ENCODE measurements around the gene SMARCD3. TPM values are rescaled to one million over a fixed set of nuclear protein-coding genes. Genes with fewer than 3 reads are reported as not detected.

The SMARCD3 gene
- total RNA-seq, 1 experiment from 2014 or later = 4.6 TPM

GRCh38 chr7:151201344-151201743 lies 47.1 kb downstream of the SMARCD3 start:
- ChIA-PET POLR2A (ENCODE audit: unreplicated experiment) (no interaction called here), CTCF (no interaction called here)
- H4K20me1 ChIP-seq (ENCODE audit: insufficient read depth) = no peaks in the 10 kb centered on the region
- H3K9me2 ChIP-seq (ENCODE audit: insufficient read depth) = no peaks in the 10 kb centered on the region
- H3K36me3 ChIP-seq (ENCODE audit: low read depth) = no peaks in the 10 kb centered on the region
- no peaks in the 10 kb centered on the region for H3K9me3 ChIP-seq (ENCODE audit: insufficient read depth, low read depth)
- no peaks in the 10 kb centered on the region for H3K79me2 ChIP-seq (ENCODE audit: low read depth)
- H2AFZ ChIP-seq = no peak overlapping the region
- H3K4me2 ChIP-seq = no peak overlapping the region
- no peaks in the 10 kb centered on the region for H3K4me1 ChIP-seq (replicated peaks; ENCODE audit: insufficient read depth)
- intact Hi-C loops (cut with micrococcal nuclease; ENCODE audit: unreplicated experiment) = no loop called here
- no peak for DNase-seq
- BruUV-seq (replicated peaks) = no TSS peak
- TF ChIP-seq, protein P1, sequence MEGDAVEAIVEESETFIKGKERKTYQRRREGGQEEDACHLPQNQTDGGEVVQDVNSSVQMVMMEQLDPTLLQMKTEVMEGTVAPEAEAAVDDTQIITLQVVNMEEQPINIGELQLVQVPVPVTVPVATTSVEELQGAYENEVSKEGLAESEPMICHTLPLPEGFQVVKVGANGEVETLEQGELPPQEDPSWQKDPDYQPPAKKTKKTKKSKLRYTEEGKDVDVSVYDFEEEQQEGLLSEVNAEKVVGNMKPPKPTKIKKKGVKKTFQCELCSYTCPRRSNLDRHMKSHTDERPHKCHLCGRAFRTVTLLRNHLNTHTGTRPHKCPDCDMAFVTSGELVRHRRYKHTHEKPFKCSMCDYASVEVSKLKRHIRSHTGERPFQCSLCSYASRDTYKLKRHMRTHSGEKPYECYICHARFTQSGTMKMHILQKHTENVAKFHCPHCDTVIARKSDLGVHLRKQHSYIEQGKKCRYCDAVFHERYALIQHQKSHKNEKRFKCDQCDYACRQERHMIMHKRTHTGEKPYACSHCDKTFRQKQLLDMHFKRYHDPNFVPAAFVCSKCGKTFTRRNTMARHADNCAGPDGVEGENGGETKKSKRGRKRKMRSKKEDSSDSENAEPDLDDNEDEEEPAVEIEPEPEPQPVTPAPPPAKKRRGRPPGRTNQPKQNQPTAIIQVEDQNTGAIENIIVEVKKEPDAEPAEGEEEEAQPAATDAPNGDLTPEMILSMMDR (conservative IDR thresholded peaks at IDR 0.05) = no peak
- TF ChIP-seq EZH2 (IDR thresholded peaks at IDR 0.05; ENCODE audit: low read depth) = no peak
- no peak overlapping the region for H3K4me3 ChIP-seq
- H3K27me3 ChIP-seq (ENCODE audit: insufficient read depth, low read depth) = peaks cover 100% of the 10 kb centered on the region
- no peak overlapping the region for H3K27ac ChIP-seq
- H3F3A ChIP-seq (ENCODE audit: insufficient read depth, low read depth) = no peaks in the 10 kb centered on the region

- no peak for DNase-seq
- H4K20me1 ChIP-seq (ENCODE audit: insufficient read depth) = no peaks in the 10 kb centered on the region
- no peak overlapping the region for H2AFZ ChIP-seq
- H3K79me2 ChIP-seq (ENCODE audit: low read depth) = no peaks in the 10 kb centered on the region
- CTCF ChIA-PET = no interaction called here
- H3F3A ChIP-seq (ENCODE audit: insufficient read depth, low read depth) = no peaks in the 10 kb centered on the region
- H3K9me3 ChIP-seq (ENCODE audit: insufficient read depth, low read depth) = no peaks in the 10 kb centered on the region
- intact Hi-C loops (cut with micrococcal nuclease; ENCODE audit: unreplicated experiment) = no loop called here
- H3K27me3 ChIP-seq (ENCODE audit: insufficient read depth, low read depth) = peaks cover 100% of the 10 kb centered on the region
- no TSS peak for BruUV-seq (replicated peaks)
- H3K4me3 ChIP-seq = no peak overlapping the region
- no peaks in the 10 kb centered on the region for H3K4me1 ChIP-seq (replicated peaks; ENCODE audit: insufficient read depth)
- H3K27ac ChIP-seq = no peak overlapping the region
- POLR2A ChIA-PET (ENCODE audit: unreplicated experiment) = no interaction called here
- TF ChIP-seq, protein P1 (conservative IDR thresholded peaks at IDR 0.05) = no peak
- no peak for TF ChIP-seq EZH2 (IDR thresholded peaks at IDR 0.05; ENCODE audit: low read depth)
- no peaks in the 10 kb centered on the region for H3K9me2 ChIP-seq (ENCODE audit: insufficient read depth)
- no peak overlapping the region for H3K4me2 ChIP-seq
- no peaks in the 10 kb centered on the region for H3K36me3 ChIP-seq (ENCODE audit: low read depth)
Observed at GRCh38 chr7:151198945-151199848, 49.3 kb downstream of the SMARCD3 start.

- TF ChIP-seq EZH2 (IDR thresholded peaks at IDR 0.05; ENCODE audit: low read depth) = no peak
- TF ChIP-seq, protein P1 (conservative IDR thresholded peaks at IDR 0.05) = no peak
- CTCF ChIA-PET = no interaction called here
Observed at GRCh38 chr7:151197932-151198331, 50.6 kb downstream of the SMARCD3 start.

More at GRCh38 chr7:151197932-151198331, 50.6 kb downstream of the SMARCD3 start:
- H3K4me2 ChIP-seq = no peak overlapping the region
- DNase-seq = no peak
- no peaks in the 10 kb centered on the region for H3K79me2 ChIP-seq (ENCODE audit: low read depth)
- BruUV-seq (replicated peaks) = no TSS peak
- H4K20me1 ChIP-seq (ENCODE audit: insufficient read depth) = no peaks in the 10 kb centered on the region
- H3K27me3 ChIP-seq (ENCODE audit: insufficient read depth, low read depth) = peaks cover 100% of the 10 kb centered on the region
- H3K36me3 ChIP-seq (ENCODE audit: low read depth) = no peaks in the 10 kb centered on the region
- no peak overlapping the region for H3K27ac ChIP-seq
- H3K9me3 ChIP-seq (ENCODE audit: insufficient read depth, low read depth) = no peaks in the 10 kb centered on the region
- H2AFZ ChIP-seq = no peak overlapping the region
- no peaks in the 10 kb centered on the region for H3F3A ChIP-seq (ENCODE audit: insufficient read depth, low read depth)
- POLR2A ChIA-PET (ENCODE audit: unreplicated experiment) = no interaction called here
- intact Hi-C loops (cut with micrococcal nuclease; ENCODE audit: unreplicated experiment) = no loop called here
- H3K9me2 ChIP-seq (ENCODE audit: insufficient read depth) = no peaks in the 10 kb centered on the region
- H3K4me3 ChIP-seq = no peak overlapping the region
- H3K4me1 ChIP-seq (replicated peaks; ENCODE audit: insufficient read depth) = no peaks in the 10 kb centered on the region
